Esophagus muscularis mucosa (tissue), 4 donors: ENCODE measurements around the gene SDR9C7. TPM values are rescaled to one million over a fixed set of nuclear protein-coding genes. Genes with fewer than 3 reads are reported as not detected.

Experiments used
- DNase-seq: peaks from one replicate; pipeline ENCODE4 v3.0.0-alpha.2; 2017; ENCODE audit errors: extremely low spot score
- H3K27ac ChIP-seq, 4 donors: fragments of 200-600 bp; sonication (generic); replicated peaks in 1 of 4; 1 replicate in 3 of 4; 2 replicates in 1 of 4; pipeline ENCODE4 v1.5.1; 2016 to 2019; ENCODE audit warnings: mild to moderate bottlenecking in 1 of 4
- H3K27me3 ChIP-seq, 4 donors: fragments of 200-600 bp; sonication (generic); one replicate each; pipeline versions ENCODE4 v1.5.1 to v1.6.0; 2016 to 2019
- H3K36me3 ChIP-seq, 4 donors: fragments of 200-600 bp; sonication (generic); one replicate each; pipeline ENCODE4 v1.5.1; 2016 to 2019
- H3K4me1 ChIP-seq, 4 donors: fragments of 200-600 bp; sonication (generic); one replicate each; pipeline ENCODE4 v1.5.1; 2016 to 2019
- H3K4me3 ChIP-seq, 4 donors: fragments of 200-600 bp; sonication (generic); 1 replicate in 2 of 4; 2 replicates in 2 of 4; pipeline ENCODE4 v1.5.1; 2016 to 2019; ENCODE audit warnings: mild to moderate bottlenecking in 4 of 4, moderate library complexity in 1 of 4
- H3K9me3 ChIP-seq, 4 donors: fragments of 200-600 bp; sonication (generic); 1 replicate in 3 of 4; 2 replicates in 1 of 4; pipeline ENCODE4 v1.5.1; 2016 to 2019
- EP300 ChIP-seq: sonication (generic); formaldehyde crosslinking; IDR thresholded peaks from one replicate; pipeline ENCODE4 v1.6.1; 2017; ENCODE audit warnings: antibody characterized with exemption
- POLR2A ChIP-seq: fragments of 450-650 bp; IDR thresholded peaks from one replicate; pipeline ENCODE4 v1.6.1; 2017; ENCODE audit warnings: antibody characterized with exemption, moderate library complexity, mild to moderate bottlenecking, low read depth
- POLR2AphosphoS5 ChIP-seq, 2 donors: sonication (generic); formaldehyde crosslinking; IDR thresholded peaks; one replicate each; pipeline ENCODE4 v1.6.1; 2017; ENCODE audit warnings: antibody characterized with exemption in 2 of 2
- WGBS: methylation state at CpG from one replicate; pipeline ENCODE4 v1.1.5; 2018; 5-methylcytosine and 5-hydroxymethylcytosine counted together
- intact Hi-C: fragments of 100-400 bp; cut with DNase I; formaldehyde crosslinking; loops from one replicate; pipeline ENCODE4 v1.15.1; 2023
- total RNA-seq, 4 donors: library from RNA; depleted of rRNA; stranded (reverse); fragments of >200 nt; gene quantifications; one replicate each; pipeline versions ENCODE4 v1.1.0 to v1.2.1, GENCODE V29; 2016
- TF ChIP-seq, protein P1 (sequence below), 3 experiments: fragments of 200-600 bp in 2 of 3; fragments of 450-650 bp in 1 of 3; sonication (generic) in 2 of 3; IDR thresholded peaks; one replicate each; pipeline ENCODE4 v1.5.1; 2017 to 2019; ENCODE audit warnings: antibody characterized with exemption in 3 of 3, mild to moderate bottlenecking in 2 of 3, moderate library complexity in 1 of 3

SDR9C7 gene
- total RNA-seq, 4 donors from 2014 or later, result 0.40 to 0.42 TPM; not detected in 2

DNA sequence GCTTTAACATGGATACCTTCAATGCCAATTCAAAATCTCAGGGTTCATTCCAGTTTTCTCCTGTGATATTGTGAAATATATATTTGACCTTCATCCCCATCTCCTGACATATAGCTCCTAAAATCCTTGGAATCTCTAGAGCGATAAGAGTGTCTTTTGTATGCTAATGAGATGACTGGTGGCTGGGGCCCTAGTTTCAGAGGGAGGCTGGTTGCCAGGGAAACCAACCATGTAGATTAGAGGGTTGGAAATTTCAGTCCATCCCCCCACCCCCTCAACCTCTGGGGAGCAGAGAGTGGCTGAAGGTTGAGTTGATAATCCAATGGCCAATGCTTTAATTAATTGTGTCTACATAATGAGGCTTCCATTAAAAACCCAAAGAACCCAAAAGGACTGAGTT, 59.4 kb downstream of the SDR9C7 start:
- intact Hi-C loops, result no loop called here
- peak; percentile 21 for DNase-seq
- H3K36me3 ChIP-seq, result no peaks in the 10 kb centered on the region
- H3K27ac ChIP-seq, result no peak overlapping the region
- H3K27me3 ChIP-seq, result peaks cover 0 to 7% (median 0%) of the 10 kb centered on the region in 4 donors
- WGBS, result 38% methylated on average over 1 of the region's 1 CpG
- H3K4me3 ChIP-seq, result no peak overlapping the region
- H3K9me3 ChIP-seq, result no peaks in the 10 kb centered on the region
- TF ChIP-seq POLR2AphosphoS5 (IDR thresholded peaks at IDR 0.05) (no peak), POLR2A (no peak), EP300 (no peak)
- TF ChIP-seq, protein P1, sequence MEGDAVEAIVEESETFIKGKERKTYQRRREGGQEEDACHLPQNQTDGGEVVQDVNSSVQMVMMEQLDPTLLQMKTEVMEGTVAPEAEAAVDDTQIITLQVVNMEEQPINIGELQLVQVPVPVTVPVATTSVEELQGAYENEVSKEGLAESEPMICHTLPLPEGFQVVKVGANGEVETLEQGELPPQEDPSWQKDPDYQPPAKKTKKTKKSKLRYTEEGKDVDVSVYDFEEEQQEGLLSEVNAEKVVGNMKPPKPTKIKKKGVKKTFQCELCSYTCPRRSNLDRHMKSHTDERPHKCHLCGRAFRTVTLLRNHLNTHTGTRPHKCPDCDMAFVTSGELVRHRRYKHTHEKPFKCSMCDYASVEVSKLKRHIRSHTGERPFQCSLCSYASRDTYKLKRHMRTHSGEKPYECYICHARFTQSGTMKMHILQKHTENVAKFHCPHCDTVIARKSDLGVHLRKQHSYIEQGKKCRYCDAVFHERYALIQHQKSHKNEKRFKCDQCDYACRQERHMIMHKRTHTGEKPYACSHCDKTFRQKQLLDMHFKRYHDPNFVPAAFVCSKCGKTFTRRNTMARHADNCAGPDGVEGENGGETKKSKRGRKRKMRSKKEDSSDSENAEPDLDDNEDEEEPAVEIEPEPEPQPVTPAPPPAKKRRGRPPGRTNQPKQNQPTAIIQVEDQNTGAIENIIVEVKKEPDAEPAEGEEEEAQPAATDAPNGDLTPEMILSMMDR (IDR thresholded peaks at IDR 0.05), result no peak
- no peaks in the 10 kb centered on the region for H3K4me1 ChIP-seq

DNA sequence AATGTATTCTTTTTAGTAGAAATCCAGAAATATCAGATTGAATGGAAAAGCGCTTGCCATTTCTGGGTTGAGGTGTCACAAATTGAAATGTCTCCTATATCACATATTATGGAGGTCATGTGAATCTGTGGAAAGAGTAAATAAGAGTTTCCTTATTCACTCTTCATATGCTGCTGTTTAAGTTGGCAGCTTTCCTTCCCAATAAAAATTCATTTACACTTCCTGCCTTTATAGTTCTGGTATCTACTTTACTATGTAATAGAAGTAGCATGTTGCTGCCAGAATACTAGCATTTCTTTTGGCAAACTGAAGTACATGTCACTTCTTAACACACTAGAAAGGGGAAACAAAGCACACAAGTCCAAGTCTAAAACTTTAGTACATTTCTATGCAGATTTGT, 60.8 kb downstream of the SDR9C7 start:
- H3K36me3 ChIP-seq, result no peaks in the 10 kb centered on the region
- H3K4me1 ChIP-seq, result no peaks in the 10 kb centered on the region
- no peak overlapping the region for H3K4me3 ChIP-seq
- no peak for DNase-seq
- WGBS, result 100% methylated on average over 1 of the region's 1 CpG
- H3K27ac ChIP-seq, result no peak overlapping the region
- intact Hi-C loops, result no loop called here
- no peak for TF ChIP-seq POLR2AphosphoS5 (IDR thresholded peaks at IDR 0.05)
- H3K27me3 ChIP-seq, result no peaks in the 10 kb centered on the region
- H3K9me3 ChIP-seq, result no peaks in the 10 kb centered on the region

Other genes with a start within 250 kb of the SDR9C7 start
- gene PTGES3, start 246.1 kb downstream of the SDR9C7 start, total RNA-seq, result 100 to 1,000 TPM in 1 of 4 donors, 10 to 100 TPM in 3; 86.8 to 118 (median 92.0) TPM
- 1,000 to 10,000 TPM in 3 of 4 donors, 100 to 1,000 TPM in 1; 913 to 1,477 (median 1,221) TPM for gene NACA, start 209.1 kb downstream of the SDR9C7 start, total RNA-seq
- 1 to 10 TPM; 2.2 to 4.2 (median 3.2) TPM for gene PRIM1, start 182.1 kb downstream of the SDR9C7 start, total RNA-seq
- 1 to 10 TPM in 2 of 4 donors, under 1 TPM in 2; 0.58 to 1.8 (median 1.00) TPM for gene HSD17B6, start 171.1 kb downstream of the SDR9C7 start, total RNA-seq
- gene RDH16, start 23.2 kb upstream of the SDR9C7 start, total RNA-seq, result under 1 TPM in 3 of 4 donors, not detected in 1; 0.17 to 0.69 (median 0.42) TPM
- 1 to 10 TPM; 5.0 to 9.1 (median 7.1) TPM for gene ZBTB39, start 72.1 kb upstream of the SDR9C7 start, total RNA-seq
- not detected for gene TAC3, start 82.1 kb upstream of the SDR9C7 start, total RNA-seq
- 1 to 10 TPM in 1 of 4 donors, under 1 TPM in 3; 0.06 to 1.1 (median 0.83) TPM for gene MYO1A, start 115.7 kb upstream of the SDR9C7 start, total RNA-seq
- 10 to 100 TPM in 2 of 4 donors, 1 to 10 TPM in 2; 8.3 to 11.8 (median 10.0) TPM for gene NEMP1, start 144.4 kb upstream of the SDR9C7 start, total RNA-seq
- gene NAB2, start 154.7 kb upstream of the SDR9C7 start, total RNA-seq, result 10 to 100 TPM; 21.6 to 41.5 (median 35.1) TPM
- gene STAT6, start 177.0 kb upstream of the SDR9C7 start, total RNA-seq, result 100 to 1,000 TPM; 111 to 168 (median 157) TPM
- gene LRP1, start 194.1 kb upstream of the SDR9C7 start, total RNA-seq, result 100 to 1,000 TPM; 203 to 338 (median 250) TPM
- gene LRP1-AS, start 213.2 kb upstream of the SDR9C7 start, total RNA-seq, result not detected